T-helper 2 cell treated with Interferon-gamma antibody and Interleukin-4, amounts not matched to agents 100 ng/mL and 5 ng/mL, for 36 hours (primary cell): ENCODE measurements around the gene BRSK1. TPM values are rescaled to one million over a fixed set of nuclear protein-coding genes. Genes with fewer than 3 reads are reported as not detected.
"Not testable (repeated sequence)": the region's sequence is repeated elsewhere in the genome, so short reads cannot be mapped to it uniquely, and the experiment has no call there.

Experiments
- intact Hi-C: fragments of 100-400 bp; cut with micrococcal nuclease; formaldehyde crosslinking; loops from one replicate; pipeline ENCODE4 v1.15.1; 2023
- total RNA-seq: library from RNA; stranded (reverse); gene quantifications from 2 replicates; pipeline ENCODE4 v1.2.3, GENCODE V29; 2022

BRSK1 gene
- total RNA-seq, 1 donor from 2014 or later = 4.9 TPM

GRCh38 chr19:55324662-55325061 lies 40.9 kb downstream of the BRSK1 start:
- intact Hi-C loops = no loop called here

GRCh38 chr19:55325172-55325571 lies 41.4 kb downstream of the BRSK1 start, which contains the start of gene TMEM150B:
TSS of gene TMEM150B (minus strand) at chr19:55325341. CDS start at chr19:55321036, 4,305 bp downstream.
- intact Hi-C loops = no loop called here

- intact Hi-C loops = not testable (repeated sequence)
Measured at GRCh38 chr19:55328774-55329318, 45.0 kb downstream of the BRSK1 start.

- intact Hi-C loops = not testable (repeated sequence)
Measured at GRCh38 chr19:55329791-55330190, 46.0 kb downstream of the BRSK1 start.

- intact Hi-C loops = no loop called here
Measured at GRCh38 chr19:55333870-55334269, 50.1 kb downstream of the BRSK1 start.

GRCh38 chr19:55336101-55336500 lies 52.3 kb downstream of the BRSK1 start:
- intact Hi-C loops = no loop called here

GRCh38 chr19:55339105-55339888 lies 55.5 kb downstream of the BRSK1 start, which contains the start of gene KMT5C:
TSS of gene KMT5C (plus strand) at chr19:55339876. CDS start at chr19:55341937, 2,061 bp downstream.
- intact Hi-C loops = loop anchor here (1.0 kb wide), 6 partner anchors 15 to 80 kb away; partner anchors contain the start of genes COX6B2, HSPBP1, PPP6R1 and RPL28

- intact Hi-C loops = loop anchor here (1.0 kb wide), 6 partner anchors 14 to 81 kb away; partner anchors contain the start of genes COX6B2, HSPBP1, PPP6R1 and RPL28
Measured at GRCh38 chr19:55339889-55340783, 56.3 kb downstream of the BRSK1 start.

- intact Hi-C loops = no loop called here
Measured at GRCh38 chr19:55340784-55341147, 57.0 kb downstream of the BRSK1 start.

- intact Hi-C loops = no loop called here
Measured at GRCh38 chr19:55341171-55341588, 57.4 kb downstream of the BRSK1 start.

GRCh38 chr19:55341595-55342531 lies 58.1 kb downstream of the BRSK1 start:
- intact Hi-C loops = no loop called here

GRCh38 chr19:55344444-55344843 lies 60.6 kb downstream of the BRSK1 start:
- intact Hi-C loops = no loop called here

GRCh38 chr19:55345101-55345817 lies 61.5 kb downstream of the BRSK1 start:
- intact Hi-C loops = no loop called here

GRCh38 chr19:55345818-55346724 lies 62.3 kb downstream of the BRSK1 start:
- intact Hi-C loops = no loop called here

- intact Hi-C loops = no loop called here
Measured at GRCh38 chr19:55346725-55347441, 63.1 kb downstream of the BRSK1 start.

- intact Hi-C loops = no loop called here
Measured at GRCh38 chr19:55347442-55348009, 63.7 kb downstream of the BRSK1 start.

- intact Hi-C loops = no loop called here
Measured at GRCh38 chr19:55348317-55349034, 64.7 kb downstream of the BRSK1 start.
